B cell (primary cell): ENCODE results near the gene PHF21B. TPM values are rescaled to one million over a fixed set of nuclear protein-coding genes. Genes with fewer than 3 reads are reported as not detected.

Experiments used
- ATAC-seq: fragments of 200-7000 bp; cut with Tn5 transposase; one replicate; pipeline ENCODE4 v1.10.0; 2021; ENCODE audit warnings: low read depth, mild to moderate bottlenecking, moderate number of reproducible peaks, moderate library complexity
- CTCF ChIA-PET: fragments of 350-600 bp; sonication (Branson Sonifier 250); formaldehyde crosslinking; loops from one replicate; lab custom pipeline; 2021; ENCODE audit warnings: antibody characterized with exemption, inconsistent platforms; lab: Charles Lee
- POLR2A ChIA-PET: fragments of 350-600 bp; sonication (Branson Sonifier 250); formaldehyde crosslinking; loops from one replicate; lab custom pipeline; 2021; ENCODE audit warnings: antibody characterized with exemption; lab: Charles Lee
- DNase-seq: peaks from one replicate; pipeline ENCODE4 v3.0.0; 2013
- H2AFZ ChIP-seq: 2 replicates; pipeline ENCODE4 v1.6.1; 2012; ENCODE audit warnings: mild to moderate bottlenecking, low read depth, low read length; ENCODE audit not compliant: insufficient read depth, poor library complexity, severe bottlenecking
- H3K27ac ChIP-seq, 2 donors: 1 replicate in 1 of 2; 2 replicates in 1 of 2; pipeline ENCODE4 v1.5.1; 2012 to 2013; ENCODE audit warnings: low read length in 2 of 2, mild to moderate bottlenecking in 2 of 2, moderate library complexity in 1 of 2
- H3K27me3 ChIP-seq, 4 experiments: fragments of 200-600 bp in 1 of 4; sonication (generic) in 1 of 4; replicated peaks in 1 of 4; 1 replicate in 2 of 4; 2 replicates in 2 of 4; pipeline versions ENCODE4 v1.6.1 to v1.7.0; 2013 to 2016; ENCODE audit warnings: low read length in 3 of 4, mild to moderate bottlenecking in 2 of 4, mixed read lengths in 1 of 4, moderate library complexity in 1 of 4; ENCODE audit not compliant: insufficient read depth in 4 of 4, control insufficient read depth in 3 of 4; ENCODE audit errors: control extremely low read depth in 1 of 4
- H3K36me3 ChIP-seq, 2 experiments: replicated peaks in 1 of 2; 1 replicate in 1 of 2; 2 replicates in 1 of 2; pipeline versions ENCODE4 v1.6.1 to v1.7.1; 2013; ENCODE audit warnings: low read length in 1 of 2; ENCODE audit not compliant: insufficient read depth in 2 of 2, control insufficient read depth in 1 of 2; ENCODE audit errors: control extremely low read depth in 1 of 2, extremely low read depth in 1 of 2
- H3K4me1 ChIP-seq, 2 donors: fragments of 200-600 bp in 1 of 2; sonication (generic) in 1 of 2; 1 replicate in 1 of 2; 2 replicates in 1 of 2; pipeline versions ENCODE4 v1.5.1 to v1.6.1; 2013 to 2017; ENCODE audit warnings: low read length in 2 of 2; ENCODE audit not compliant: control insufficient read depth in 2 of 2, insufficient read depth in 2 of 2
- H3K4me2 ChIP-seq: replicated peaks from 2 replicates; pipeline ENCODE3; 2012; ENCODE audit warnings: mild to moderate bottlenecking, low read depth, low read length; ENCODE audit not compliant: poor library complexity, severe bottlenecking
- H3K4me3 ChIP-seq, 5 experiments: fragments of 200-600 bp in 1 of 5; sonication (generic) in 1 of 5; 1 replicate in 3 of 5; 2 replicates in 2 of 5; pipeline versions ENCODE4 v1.5.1 to v1.7.0; 2011 to 2016; ENCODE audit warnings: low read length in 4 of 5, mild to moderate bottlenecking in 4 of 5, low read depth in 2 of 5, control low read depth in 1 of 5, moderate library complexity in 1 of 5; ENCODE audit not compliant: insufficient read depth in 1 of 5; ENCODE audit errors: control extremely low read depth in 1 of 5, extremely low read depth in 1 of 5
- H3K79me2 ChIP-seq: fragments of 200-600 bp; sonication (generic); one replicate; pipeline ENCODE4 v1.6.0; 2016; ENCODE audit warnings: low read length; ENCODE audit not compliant: control insufficient read depth, insufficient read depth
- H3K9ac ChIP-seq: fragments of 200-600 bp; sonication (generic); 2 replicates; pipeline ENCODE4 v1.6.1; 2017; ENCODE audit warnings: mild to moderate bottlenecking, low read length, moderate library complexity
- H3K9me3 ChIP-seq, 3 donors: one replicate each; pipeline versions ENCODE4 v1.6.1 to v1.7.1; 2013; ENCODE audit warnings: low read length in 2 of 3; ENCODE audit not compliant: control insufficient read depth in 2 of 3, insufficient read depth in 1 of 3; ENCODE audit errors: control extremely low read depth in 1 of 3
- H4K20me1 ChIP-seq: 2 replicates; pipeline ENCODE4 v1.6.0; 2012; ENCODE audit warnings: mild to moderate bottlenecking, low read length; ENCODE audit not compliant: insufficient read depth, control insufficient read depth, poor library complexity, severe bottlenecking
- H3K27ac Mint-ChIP-seq: one replicate; pipeline ENCODE4 v1.8.0; 2021; ENCODE audit warnings: mixed read lengths
- H3K27me3 Mint-ChIP-seq: one replicate; pipeline ENCODE4 v1.8.0; 2021; ENCODE audit warnings: mixed read lengths
- H3K4me1 Mint-ChIP-seq: one replicate; pipeline ENCODE4 v1.8.0; 2021; ENCODE audit warnings: mixed read lengths
- H3K4me3 Mint-ChIP-seq: one replicate; pipeline ENCODE4 v1.8.0; 2021; ENCODE audit warnings: mixed read lengths
- H3K9me3 Mint-ChIP-seq: one replicate; pipeline ENCODE4 v1.8.0; 2022; ENCODE audit warnings: mixed read lengths; ENCODE audit not compliant: insufficient read depth
- CTCF ChIP-seq: fragments of 200-600 bp; IDR thresholded peaks from one replicate; pipeline ENCODE4 v1.8.0; 2022; ENCODE audit warnings: antibody characterized with exemption, mild to moderate bottlenecking
- EZH2 ChIP-seq: IDR thresholded peaks from 2 replicates; pipeline ENCODE4 v1.6.1; 2012; ENCODE audit warnings: borderline replicate concordance, low read depth, mild to moderate bottlenecking, moderate library complexity, low read length; ENCODE audit not compliant: insufficient read depth, poor library complexity, severe bottlenecking
- WGBS: methylation state at CpG from one replicate; pipeline ENCODE4 v1.1.5; 2013; ENCODE audit warnings: missing lambda C conversion rate; ENCODE audit not compliant: insufficient coverage; 5-methylcytosine and 5-hydroxymethylcytosine counted together
- intact Hi-C: fragments of 100-400 bp; cut with micrococcal nuclease; formaldehyde crosslinking; loops from one replicate; pipeline ENCODE4 v1.10.0; 2022
- polyA plus RNA-seq: library from polyadenylated mRNA; depleted of rRNA; stranded (reverse); fragments of >200 nt; gene quantifications from 2 replicates; pipeline ENCODE4 v1.2.3, GENCODE V29; 2012
- total RNA-seq, 2 donors: library from RNA; stranded (reverse); fragments of 120-200 nt in 1 of 2; gene quantifications; 1 replicate in 1 of 2; 2 replicates in 1 of 2; pipeline versions ENCODE4 v1.2.3 to v1.2.4, GENCODE V29; 2013 to 2022

Gene PHF21B
- total and polyA plus RNA-seq, 2 donors (not counting 1 experiment from before 2014, with no cell fraction given) = not detected

- Mint-ChIP-seq H3K27me3 (peaks cover 6% of the 10 kb centered on the region), H3K9me3 (no peaks in the 10 kb centered on the region), H3K4me1 (no peaks in the 10 kb centered on the region), H3K27ac (no peak overlapping the region), H3K4me3 (no peak overlapping the region)
- H3K4me1 ChIP-seq = no peaks in the 10 kb centered on the region
- no peaks in the 10 kb centered on the region for H3K9me3 ChIP-seq
- no peak overlapping the region for H2AFZ ChIP-seq
- TF ChIP-seq CTCF = no peak
- no peak for TF ChIP-seq EZH2
- no peaks in the 10 kb centered on the region for H3K79me2 ChIP-seq
- no peak overlapping the region for H3K4me3 ChIP-seq
- POLR2A ChIA-PET = no interaction called here
- CTCF ChIA-PET = no interaction called here
- H3K27me3 ChIP-seq = no peaks in the 10 kb centered on the region
- ATAC-seq (no peak), DNase-seq (no peak)
- WGBS = 86% methylated on average over 10 of the region's 11 CpGs
- intact Hi-C loops = no loop called here
- H3K4me2 ChIP-seq = no peak overlapping the region
- H3K27ac ChIP-seq = no peak overlapping the region
- H3K9ac ChIP-seq = no peak overlapping the region
- H3K36me3 ChIP-seq = no peaks in the 10 kb centered on the region
- no peaks in the 10 kb centered on the region for H4K20me1 ChIP-seq
Observed at GRCh38 chr22:44935724-44936123, 74.1 kb downstream of the PHF21B start.

GRCh38 chr22:44934454-44934735, 75.4 kb downstream of the PHF21B start:
- WGBS = 69% methylated on average over 5 of the region's 6 CpGs
- peaks cover 3% of the 10 kb centered on the region for H3K27me3 Mint-ChIP-seq

More at GRCh38 chr22:44934454-44934735, 75.4 kb downstream of the PHF21B start:
- Histone ChIP-seq H3K4me1 (no peaks in the 10 kb centered on the region), H3K9ac (no peak overlapping the region), H3K4me2 (no peak overlapping the region), H3K36me3 (no peaks in the 10 kb centered on the region), H2AFZ (no peak overlapping the region), H3K27ac (no peak overlapping the region), H3K4me3 (no peak overlapping the region), H3K9me3 (no peaks in the 10 kb centered on the region), H4K20me1 (no peaks in the 10 kb centered on the region), H3K79me2 (no peaks in the 10 kb centered on the region), H3K27me3 (no peaks in the 10 kb centered on the region)
- ChIA-PET POLR2A (no interaction called here), CTCF (no interaction called here)
- no peak for DNase-seq
- Mint-ChIP-seq H3K27ac (no peak overlapping the region), H3K4me3 (no peak overlapping the region), H3K9me3 (no peaks in the 10 kb centered on the region), H3K4me1 (no peaks in the 10 kb centered on the region)
- TF ChIP-seq CTCF (no peak), EZH2 (no peak)
- intact Hi-C loops = no loop called here
- ATAC-seq = no peak
